Endothelial cell (in vitro differentiated cells): ENCODE data around the gene PIGN. TPM values are rescaled to one million over a fixed set of nuclear protein-coding genes. Genes with fewer than 3 reads are reported as not detected.
A peak's percentile ranks its signal among the peaks of the same experiment; 100 is the strongest.

ENCODE experiments used
- DNase-seq: peaks from one replicate; pipeline ENCODE4 v3.0.0; 2021; ENCODE audit warnings: low spot score
- H3K27ac Mint-ChIP-seq: one replicate; pipeline ENCODE4 v1.8.0; 2021; ENCODE audit warnings: mixed read lengths, inconsistent platforms; ENCODE audit not compliant: unreplicated experiment
- H3K27me3 Mint-ChIP-seq: one replicate; pipeline ENCODE4 v1.8.0; 2021; ENCODE audit warnings: mild to moderate bottlenecking, moderate library complexity, mixed read lengths, inconsistent platforms; ENCODE audit not compliant: unreplicated experiment
- H3K36me3 Mint-ChIP-seq: one replicate; pipeline ENCODE4 v1.8.0; 2021; ENCODE audit warnings: mild to moderate bottlenecking, low read depth, mixed read lengths, inconsistent platforms; ENCODE audit not compliant: unreplicated experiment
- H3K4me1 Mint-ChIP-seq: one replicate; pipeline ENCODE4 v1.8.0; 2021; ENCODE audit warnings: mild to moderate bottlenecking, mixed read lengths, inconsistent platforms; ENCODE audit not compliant: unreplicated experiment
- H3K4me3 Mint-ChIP-seq: one replicate; pipeline ENCODE4 v1.8.0; 2021; ENCODE audit warnings: mild to moderate bottlenecking, mixed read lengths, inconsistent platforms; ENCODE audit not compliant: unreplicated experiment
- H3K9me3 Mint-ChIP-seq: one replicate; pipeline ENCODE4 v1.8.0; 2021; ENCODE audit warnings: mixed read lengths, inconsistent platforms; ENCODE audit not compliant: unreplicated experiment
- CTCF ChIP-seq: fragments of 200-600 bp; sonication (generic); IDR thresholded peaks from one replicate; pipeline ENCODE4 v1.5.0; 2021; ENCODE audit warnings: antibody characterized with exemption; ENCODE audit not compliant: unreplicated experiment
- total RNA-seq: library from RNA; stranded (reverse); fragmentation: NEBNext Ultra II Directional; extraction: Animal tissue kit (Norgen Biotek cat#: 25700); gene quantifications from one replicate; pipeline ENCODE4 v1.2.1, GENCODE V29; 2021; ENCODE audit not compliant: unreplicated experiment

PIGN gene
- total RNA-seq, 1 donor from 2014 or later, result 23.0 TPM

- no peak for TF ChIP-seq CTCF
- Mint-ChIP-seq H3K4me3 (no peak overlapping the region), H3K4me1 (no peaks in the 10 kb centered on the region), H3K27me3 (no peaks in the 10 kb centered on the region), H3K36me3 (peaks cover 16% of the 10 kb centered on the region), H3K9me3 (no peaks in the 10 kb centered on the region), H3K27ac (no peak overlapping the region)
- no peak for DNase-seq
Observed at GRCh38 chr18:62098960-62099359, 87.9 kb downstream of the PIGN start.

GRCh38 chr18:62097698-62098097 is 89.2 kb downstream of the PIGN start:
- Mint-ChIP-seq H3K36me3 (peaks cover 16% of the 10 kb centered on the region), H3K27me3 (no peaks in the 10 kb centered on the region), H3K27ac (no peak overlapping the region), H3K4me1 (no peaks in the 10 kb centered on the region), H3K9me3 (no peaks in the 10 kb centered on the region), H3K4me3 (no peak overlapping the region)
- no peak for DNase-seq
- no peak for TF ChIP-seq CTCF

GRCh38 chr18:62091487-62092120 is 95.3 kb downstream of the PIGN start:
- H3K36me3 Mint-ChIP-seq, result peaks cover 3% of the 10 kb centered on the region
- no peak for TF ChIP-seq CTCF
- no peaks in the 10 kb centered on the region for H3K9me3 Mint-ChIP-seq
- peak overlapping the region; percentile 31 for H3K27ac Mint-ChIP-seq
- DNase-seq, result no peak
- peaks cover 7% of the 10 kb centered on the region for H3K4me1 Mint-ChIP-seq
- H3K4me3 Mint-ChIP-seq, result no peak overlapping the region
- H3K27me3 Mint-ChIP-seq, result no peaks in the 10 kb centered on the region

- TF ChIP-seq CTCF, result no peak
- Mint-ChIP-seq H3K36me3 (no peaks in the 10 kb centered on the region), H3K9me3 (no peaks in the 10 kb centered on the region), H3K4me1 (peaks cover 7% of the 10 kb centered on the region), H3K27me3 (no peaks in the 10 kb centered on the region), H3K27ac (no peak overlapping the region), H3K4me3 (no peak overlapping the region)
- DNase-seq, result no peak
Observed at GRCh38 chr18:62089174-62089573, 97.7 kb downstream of the PIGN start.

- H3K27ac Mint-ChIP-seq, result no peak overlapping the region
- H3K4me1 Mint-ChIP-seq, result peaks cover 7% of the 10 kb centered on the region
- no peak for TF ChIP-seq CTCF
- no peaks in the 10 kb centered on the region for H3K27me3 Mint-ChIP-seq
- no peak overlapping the region for H3K4me3 Mint-ChIP-seq
- DNase-seq, result no peak
- H3K9me3 Mint-ChIP-seq, result no peaks in the 10 kb centered on the region
- no peaks in the 10 kb centered on the region for H3K36me3 Mint-ChIP-seq
Observed at GRCh38 chr18:62088156-62088555, 98.7 kb downstream of the PIGN start.
